GM12878 (cell line): ENCODE data around the gene SLC4A8. TPM values are rescaled to one million over a fixed set of nuclear protein-coding genes. Genes with fewer than 3 reads are reported as not detected.

Experiments
- ATAC-seq: fragments of 200-7000 bp; cut with Tn5 transposase; 3 replicates; pipeline ENCODE4 v1.9.1; 2020; ENCODE audit warnings: mild to moderate bottlenecking, moderate library complexity
- BruUV-seq: library from RNA; stranded (reverse); fragments of 400-500 nt; replicated peaks from 2 replicates; lab custom pipeline; 2021; lab: Mats Ljungman, UMichigan
- CTCF ChIA-PET: fragments of 300-600 bp; sonication (Branson Sonifier 250); formaldehyde crosslinking; extraction: SDS; loops from one replicate; lab custom pipeline; 2021; ENCODE audit warnings: inconsistent platforms; lab: Yijun Ruan, JAX
- POLR2A ChIA-PET: fragments of 350-600 bp; formaldehyde crosslinking; extraction: SDS; loops from one replicate; lab custom pipeline; 2021; ENCODE audit warnings: inconsistent platforms; lab: Charles Lee
- RAD21 ChIA-PET: fragments of 300-600 bp; sonication (Branson Sonifier 250); formaldehyde crosslinking; loops from one replicate; lab custom pipeline; 2023; ENCODE audit warnings: antibody characterized with exemption; ENCODE audit not compliant: unreplicated experiment; lab: Charles Lee
- SMC1A ChIA-PET: fragments of 300-600 bp; sonication (Branson Sonifier 250); formaldehyde crosslinking; loops from one replicate; lab custom pipeline; 2023; ENCODE audit not compliant: unreplicated experiment, uncharacterized antibody; lab: Charles Lee
- DNase-seq: peaks from one replicate; pipeline ENCODE4 v3.0.0-alpha.2; 2011; ENCODE audit warnings: low read depth, low spot score
- FAIRE-seq: peaks from 3 replicates; lab custom pipeline; 2011; peaks lifted over from hg19 to GRCh38; lab: Jason Lieb, UNC
- H2AFZ ChIP-seq: 2 replicates; pipeline ENCODE4 v1.6.0; 2011; ENCODE audit warnings: low read depth, low read length, control low read depth; ENCODE audit not compliant: control insufficient read depth
- H3K27ac ChIP-seq: 2 replicates; pipeline ENCODE4 v1.5.1; 2011; ENCODE audit warnings: control low read depth; ENCODE audit not compliant: control insufficient read depth, insufficient read depth
- H3K27me3 ChIP-seq, 2 experiments: replicated peaks in 1 of 2; 2 replicates each; pipeline versions ENCODE4 v1.6.0 to v1.6.1; 2011; ENCODE audit warnings: low read length in 1 of 2; ENCODE audit not compliant: control insufficient read depth in 2 of 2, insufficient read depth in 2 of 2
- H3K36me3 ChIP-seq, 2 experiments: 2 replicates each; pipeline ENCODE4 v1.5.1; 2011; ENCODE audit warnings: low read length in 1 of 2; ENCODE audit not compliant: control insufficient read depth in 2 of 2, insufficient read depth in 2 of 2
- H3K4me1 ChIP-seq: 2 replicates; pipeline ENCODE4 v1.6.1; 2011; ENCODE audit warnings: mild to moderate bottlenecking, low read length, moderate library complexity, mixed read lengths; ENCODE audit not compliant: control insufficient read depth, insufficient read depth
- H3K4me2 ChIP-seq: 2 replicates; pipeline ENCODE4 v1.6.0; 2011; ENCODE audit warnings: control low read depth; ENCODE audit not compliant: control insufficient read depth, insufficient read depth
- H3K4me3 ChIP-seq: fragments of 200-600 bp; sonication (generic); 2 replicates; pipeline ENCODE4 v1.5.1; 2016
- H3K79me2 ChIP-seq: 2 replicates; pipeline ENCODE4 v1.6.0; 2011; ENCODE audit warnings: low read length; ENCODE audit not compliant: control insufficient read depth, insufficient read depth
- H3K9ac ChIP-seq: 2 replicates; pipeline ENCODE4 v1.8.0; 2011; ENCODE audit warnings: low read length, control low read depth, mixed read lengths; ENCODE audit not compliant: control insufficient read depth, insufficient read depth
- H3K9me3 ChIP-seq: replicated peaks from 3 replicates; pipeline ENCODE4 v1.5.1; 2011; ENCODE audit warnings: mild to moderate bottlenecking, low read length; ENCODE audit not compliant: control insufficient read depth, insufficient read depth
- H4K20me1 ChIP-seq: 2 replicates; pipeline ENCODE4 v1.6.0; 2011; ENCODE audit not compliant: control insufficient read depth, insufficient read depth
- ESRRA ChIP-seq: IDR thresholded peaks from 2 replicates; pipeline ENCODE4 v1.6.1; 2012; ENCODE audit warnings: mild to moderate bottlenecking, low read length, improper control_type of control experiment
- MYB ChIP-seq: fragments of 150-350 bp; IDR thresholded peaks from 2 replicates; pipeline ENCODE4 v1.6.1; 2014; ENCODE audit warnings: mild to moderate bottlenecking, low read depth, low read length, borderline replicate concordance
- POLR2AphosphoS2 ChIP-seq: IDR thresholded peaks from 2 replicates; pipeline ENCODE4 v1.6.1; 2011; ENCODE audit warnings: low read depth, mild to moderate bottlenecking, low read length, improper control_type of control experiment, moderate library complexity
- SREBF1 ChIP-seq: IDR thresholded peaks from 2 replicates; pipeline ENCODE4 v1.6.1; 2012; ENCODE audit warnings: mild to moderate bottlenecking, low read length
- TARDBP ChIP-seq: IDR thresholded peaks from 2 replicates; pipeline ENCODE4 v1.6.1; 2016; ENCODE audit warnings: borderline replicate concordance
- ZSCAN29 ChIP-seq: fragments of 450-650 bp; IDR thresholded peaks from 2 replicates; pipeline ENCODE4 v1.6.1; 2017; ENCODE audit warnings: mild to moderate bottlenecking, moderate library complexity
- ZZZ3 ChIP-seq: IDR thresholded peaks from 2 replicates; pipeline ENCODE4 v1.6.1; 2011; ENCODE audit warnings: low read depth; ENCODE audit not compliant: control insufficient read depth, insufficient read length
- WGBS: methylation state at CpG from one replicate; pipeline ENCODE4 v1.1.6; 2016; ENCODE audit warnings: low lambda C conversion rate; ENCODE audit not compliant: insufficient replicate concordance, insufficient coverage; ENCODE audit errors: missing lambda C conversion rate; 5-methylcytosine and 5-hydroxymethylcytosine counted together
- in situ Hi-C: fragments of 300-500 bp; cut with MboI; formaldehyde crosslinking; loops from 9 replicates; pipeline ENCODE4 v1.14.3; 2018; ENCODE audit warnings: mixed read lengths
- intact Hi-C: fragments of 100-400 bp; cut with micrococcal nuclease; formaldehyde crosslinking; loops from one replicate; pipeline ENCODE4 v1.14.2; 2022; ENCODE audit not compliant: unreplicated experiment
- polyA plus RNA-seq, 11 experiments: library from polyadenylated mRNA; depleted of rRNA in 4 of 11; unstranded in 6 of 11; stranded (reverse) in 5 of 11; fragments of >200 nt; fragmentation: Nextera tagmentation in 4 of 11; fragmentation: Illumina TruSeq in 1 of 11; extraction: Ambion mirVana in 4 of 11; extraction: Trizol in 1 of 11; gene quantifications; 1 replicate in 1 of 11; 2 replicates in 10 of 11; pipeline versions ENCODE4 v1.2.1 to v1.2.3, GENCODE V29; 2011 to 2016; ENCODE audit warnings: inconsistent platforms in 2 of 11, missing spikeins in 2 of 11, low read depth in 1 of 11
- total RNA-seq, 4 experiments: library from RNA; depleted of rRNA in 3 of 4; stranded (reverse); fragments of >200 nt in 3 of 4; fragmentation: Illumina TruSeq in 1 of 4; extraction: Trizol in 1 of 4; gene quantifications; 2 replicates each; pipeline versions ENCODE4 v1.2.1 to v1.2.3, GENCODE V29; 2013 to 2021

Gene SLC4A8
- total and polyA plus RNA-seq, 10 of the 15 experiments (the other 5 are each of a cell fraction or from before 2014, with no cell fraction given): 1.4 to 7.7 (median 3.7) TPM

DNA sequence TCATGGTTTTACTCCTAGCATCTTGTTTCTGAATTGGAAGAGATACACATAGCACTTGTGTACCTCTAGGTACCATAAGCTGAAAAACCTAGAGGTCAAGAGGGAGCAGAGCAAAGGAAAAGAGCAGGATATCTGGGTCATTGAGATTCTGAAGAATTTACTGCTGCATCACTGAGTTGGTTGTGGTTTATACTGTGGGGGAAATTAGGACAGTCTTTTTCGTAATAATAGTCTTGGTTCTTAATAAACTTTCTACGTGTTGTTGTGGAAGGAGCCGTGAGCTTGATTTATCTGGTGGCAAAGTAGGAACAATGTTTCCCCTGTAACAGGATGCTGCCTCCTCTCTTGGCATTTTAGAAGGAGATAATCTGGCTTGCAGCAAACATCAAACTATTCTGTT, 80.2 kb downstream of the SLC4A8 start (continued):
- TF ChIP-seq ESRRA (no peak), POLR2AphosphoS2 (no peak)

DNA sequence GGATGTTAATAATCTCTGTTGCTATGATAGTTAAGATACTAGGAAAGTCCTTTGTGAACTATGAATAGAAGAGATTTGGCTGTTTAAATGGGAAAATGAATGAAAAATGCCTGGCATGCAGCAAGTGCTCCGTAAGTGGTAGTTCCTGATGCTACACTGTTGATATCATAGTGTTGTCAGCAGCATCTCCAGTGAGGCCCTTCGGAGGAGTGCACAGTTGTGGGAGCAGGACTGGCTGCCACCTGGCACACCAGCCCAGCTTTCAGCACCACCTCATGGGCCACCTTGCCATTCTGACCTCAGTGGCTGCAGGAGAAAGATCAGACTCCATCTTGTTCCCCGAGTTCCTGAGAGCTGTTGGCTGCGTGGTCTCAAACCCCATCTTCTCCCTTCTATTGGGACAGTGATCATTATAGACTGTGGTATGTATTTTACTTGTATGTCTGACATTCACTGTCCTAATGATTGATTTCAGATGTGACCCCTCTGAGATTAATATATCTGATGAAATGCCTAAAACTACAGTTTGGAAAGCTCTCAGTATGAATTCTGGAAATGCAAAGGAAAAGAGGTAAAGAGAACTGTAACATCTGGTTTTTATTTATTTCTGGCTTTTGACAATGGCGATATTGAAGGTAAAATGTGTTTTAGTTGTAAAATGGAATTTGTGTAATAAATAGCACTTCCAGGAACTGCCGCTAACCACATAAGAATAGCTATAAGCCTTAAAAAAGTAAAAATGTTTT, 80.9 kb downstream of the SLC4A8 start:
- 99% methylated on average over 6 of the region's 6 CpGs for WGBS
- BruUV-seq: no TSS peak
- no peaks in the 10 kb centered on the region for H3K27me3 ChIP-seq
- no peak overlapping the region for H3K27ac ChIP-seq
- no peaks in the 10 kb centered on the region for H3K79me2 ChIP-seq
- POLR2A ChIA-PET: no interaction called here
- DNase-seq: no peak
- no peak for ATAC-seq
- RAD21 ChIA-PET: no interaction called here
- no peaks in the 10 kb centered on the region for H3K9me3 ChIP-seq
- no peaks in the 10 kb centered on the region for H4K20me1 ChIP-seq
- in situ Hi-C loops: no loop called here
- H3K4me1 ChIP-seq: peaks cover 11% of the 10 kb centered on the region
- no peak overlapping the region for H2AFZ ChIP-seq
- H3K9ac ChIP-seq: no peak overlapping the region
- H3K4me2 ChIP-seq: no peak overlapping the region
- H3K36me3 ChIP-seq: no peaks in the 10 kb centered on the region
- no peak for FAIRE-seq
- CTCF ChIA-PET: interaction anchor here (1.7 to 1.9 kb wide), 2 partner anchors 11 to 15 kb away, joined by 4 to 5 read pairs; no protein-coding TSS in a partner anchor
- no peak for TF ChIP-seq SREBF1
- no peak for TF ChIP-seq ZSCAN29
- TF ChIP-seq MYB: no peak
- no peak for TF ChIP-seq ZZZ3
- no peak for TF ChIP-seq TARDBP
- H3K4me3 ChIP-seq: no peak overlapping the region
- SMC1A ChIA-PET: no interaction called here
- intact Hi-C loops: no loop called here
